ENCODE data around the gene SNAP29. TPM values are rescaled to one million over a fixed set of nuclear protein-coding genes. Genes with fewer than 3 reads are reported as not detected.

The SNAP29 gene
- total and polyA plus RNA-seq, 9 of the 15 experiments (the other 6 are each of a cell fraction or from before 2014, with no cell fraction given): 19.5 to 250 (median 75.9) TPM

DNA sequence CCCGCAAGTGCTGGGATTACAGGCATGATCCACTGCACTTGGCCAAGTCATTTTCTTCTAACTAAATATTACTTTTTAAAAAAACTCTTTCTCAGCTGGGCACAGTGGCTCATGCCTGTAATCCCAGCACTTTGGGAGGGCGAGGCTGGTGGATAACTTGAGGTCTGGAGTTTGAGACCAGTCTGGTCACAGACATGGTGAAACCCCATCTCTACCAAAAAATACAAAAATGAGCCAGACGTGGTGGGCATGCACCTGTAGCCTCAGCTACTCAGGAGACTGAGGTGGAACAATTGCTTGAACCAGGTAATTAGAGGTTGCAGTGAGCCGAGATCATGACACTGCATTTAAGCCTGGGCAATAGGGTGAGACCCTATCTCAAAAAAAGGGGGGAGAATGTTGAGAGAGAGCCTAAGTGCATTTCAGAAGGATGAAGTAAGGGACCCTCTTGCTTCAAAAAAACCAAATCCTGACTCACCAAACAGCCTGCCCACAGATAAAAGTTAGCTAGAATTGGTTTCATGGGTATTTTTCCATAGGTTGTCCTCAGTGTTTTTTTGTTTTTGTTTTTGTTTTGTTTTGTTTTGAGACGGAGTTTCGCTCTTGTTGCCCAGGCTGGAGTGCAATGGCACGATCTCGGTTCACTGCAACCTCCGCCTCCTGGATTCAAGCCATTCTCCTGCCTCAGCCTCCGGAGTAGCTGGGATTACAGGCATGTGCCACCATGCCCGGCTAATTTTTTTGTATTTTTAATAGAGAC, 77.2 kb downstream of the SNAP29 start (continued):
- TF ChIP-seq, protein P1, sequence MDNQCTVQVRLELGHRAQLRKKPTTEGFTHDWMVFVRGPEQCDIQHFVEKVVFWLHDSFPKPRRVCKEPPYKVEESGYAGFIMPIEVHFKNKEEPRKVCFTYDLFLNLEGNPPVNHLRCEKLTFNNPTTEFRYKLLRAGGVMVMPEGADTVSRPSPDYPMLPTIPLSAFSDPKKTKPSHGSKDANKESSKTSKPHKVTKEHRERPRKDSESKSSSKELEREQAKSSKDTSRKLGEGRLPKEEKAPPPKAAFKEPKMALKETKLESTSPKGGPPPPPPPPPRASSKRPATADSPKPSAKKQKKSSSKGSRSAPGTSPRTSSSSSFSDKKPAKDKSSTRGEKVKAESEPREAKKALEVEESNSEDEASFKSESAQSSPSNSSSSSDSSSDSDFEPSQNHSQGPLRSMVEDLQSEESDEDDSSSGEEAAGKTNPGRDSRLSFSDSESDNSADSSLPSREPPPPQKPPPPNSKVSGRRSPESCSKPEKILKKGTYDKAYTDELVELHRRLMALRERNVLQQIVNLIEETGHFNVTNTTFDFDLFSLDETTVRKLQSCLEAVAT (IDR thresholded peaks at IDR 0.05): 0 out of 4 replicates have a peak, but pooled peaks of 1 of the 2 experiments have one; percentile 54
- TF ChIP-seq, protein P2, sequence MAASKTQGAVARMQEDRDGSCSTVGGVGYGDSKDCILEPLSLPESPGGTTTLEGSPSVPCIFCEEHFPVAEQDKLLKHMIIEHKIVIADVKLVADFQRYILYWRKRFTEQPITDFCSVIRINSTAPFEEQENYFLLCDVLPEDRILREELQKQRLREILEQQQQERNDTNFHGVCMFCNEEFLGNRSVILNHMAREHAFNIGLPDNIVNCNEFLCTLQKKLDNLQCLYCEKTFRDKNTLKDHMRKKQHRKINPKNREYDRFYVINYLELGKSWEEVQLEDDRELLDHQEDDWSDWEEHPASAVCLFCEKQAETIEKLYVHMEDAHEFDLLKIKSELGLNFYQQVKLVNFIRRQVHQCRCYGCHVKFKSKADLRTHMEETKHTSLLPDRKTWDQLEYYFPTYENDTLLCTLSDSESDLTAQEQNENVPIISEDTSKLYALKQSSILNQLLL (CRISPR knock-in tag; IDR thresholded peaks at IDR 0.05; ENCODE audit: borderline replicate concordance): 0 out of 2 replicates have a peak, but pooled peaks have one; percentile 18
- TF ChIP-seq, protein P3, sequence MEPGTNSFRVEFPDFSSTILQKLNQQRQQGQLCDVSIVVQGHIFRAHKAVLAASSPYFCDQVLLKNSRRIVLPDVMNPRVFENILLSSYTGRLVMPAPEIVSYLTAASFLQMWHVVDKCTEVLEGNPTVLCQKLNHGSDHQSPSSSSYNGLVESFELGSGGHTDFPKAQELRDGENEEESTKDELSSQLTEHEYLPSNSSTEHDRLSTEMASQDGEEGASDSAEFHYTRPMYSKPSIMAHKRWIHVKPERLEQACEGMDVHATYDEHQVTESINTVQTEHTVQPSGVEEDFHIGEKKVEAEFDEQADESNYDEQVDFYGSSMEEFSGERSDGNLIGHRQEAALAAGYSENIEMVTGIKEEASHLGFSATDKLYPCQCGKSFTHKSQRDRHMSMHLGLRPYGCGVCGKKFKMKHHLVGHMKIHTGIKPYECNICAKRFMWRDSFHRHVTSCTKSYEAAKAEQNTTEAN (CRISPR knock-in tag; IDR thresholded peaks at IDR 0.05): peak; percentile 63; the same call in 1 of the 2 replicates
- peak; percentile 53; the same call in 1 of the 2 replicates for TF ChIP-seq NFE2 (IDR thresholded peaks at IDR 0.05; ENCODE audit: low read depth)
- TF ChIP-seq, protein P4, sequence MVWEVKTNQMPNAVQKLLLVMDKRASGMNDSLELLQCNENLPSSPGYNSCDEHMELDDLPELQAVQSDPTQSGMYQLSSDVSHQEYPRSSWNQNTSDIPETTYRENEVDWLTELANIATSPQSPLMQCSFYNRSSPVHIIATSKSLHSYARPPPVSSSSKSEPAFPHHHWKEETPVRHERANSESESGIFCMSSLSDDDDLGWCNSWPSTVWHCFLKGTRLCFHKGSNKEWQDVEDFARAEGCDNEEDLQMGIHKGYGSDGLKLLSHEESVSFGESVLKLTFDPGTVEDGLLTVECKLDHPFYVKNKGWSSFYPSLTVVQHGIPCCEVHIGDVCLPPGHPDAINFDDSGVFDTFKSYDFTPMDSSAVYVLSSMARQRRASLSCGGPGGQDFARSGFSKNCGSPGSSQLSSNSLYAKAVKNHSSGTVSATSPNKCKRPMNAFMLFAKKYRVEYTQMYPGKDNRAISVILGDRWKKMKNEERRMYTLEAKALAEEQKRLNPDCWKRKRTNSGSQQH (CRISPR knock-in tag; IDR thresholded peaks at IDR 0.05): peak; percentile 12; the same call in 1 of the 2 replicates
- TF ChIP-seq CSDE1 (IDR thresholded peaks at IDR 0.05): 0 out of 4 replicates have a peak, but pooled peaks of 1 of the 2 experiments have one; percentile 56
- TF ChIP-seq FOXK1 (CRISPR knock-in tag; IDR thresholded peaks at IDR 0.05; ENCODE audit: borderline replicate concordance): peak; percentile 84; the same call in 1 of the 2 replicates
- 0 out of 2 replicates have a peak, but pooled peaks have one; percentile 48 for TF ChIP-seq LARP7 (IDR thresholded peaks at IDR 0.05)
- TF ChIP-seq, protein P5, sequence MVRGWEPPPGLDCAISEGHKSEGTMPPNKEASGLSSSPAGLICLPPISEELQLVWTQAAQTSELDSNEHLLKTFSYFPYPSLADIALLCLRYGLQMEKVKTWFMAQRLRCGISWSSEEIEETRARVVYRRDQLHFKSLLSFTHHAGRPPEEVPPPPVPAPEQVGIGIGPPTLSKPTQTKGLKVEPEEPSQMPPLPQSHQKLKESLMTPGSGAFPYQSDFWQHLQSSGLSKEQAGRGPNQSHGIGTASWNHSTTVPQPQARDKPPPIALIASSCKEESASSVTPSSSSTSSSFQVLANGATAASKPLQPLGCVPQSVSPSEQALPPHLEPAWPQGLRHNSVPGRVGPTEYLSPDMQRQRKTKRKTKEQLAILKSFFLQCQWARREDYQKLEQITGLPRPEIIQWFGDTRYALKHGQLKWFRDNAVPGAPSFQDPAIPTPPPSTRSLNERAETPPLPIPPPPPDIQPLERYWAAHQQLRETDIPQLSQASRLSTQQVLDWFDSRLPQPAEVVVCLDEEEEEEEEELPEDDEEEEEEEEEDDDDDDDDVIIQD (CRISPR knock-in tag; IDR thresholded peaks at IDR 0.05): peak; percentile 11; the same call in 1 of the 2 replicates
- TF ChIP-seq MTA1 (IDR thresholded peaks at IDR 0.05; ENCODE audit: borderline replicate concordance): 0 out of 2 replicates have a peak, but pooled peaks have one; percentile 16
- 0 out of 2 replicates have a peak, but pooled peaks have one; percentile 28 for TF ChIP-seq TSC22D4 (tag; IDR thresholded peaks at IDR 0.05)
- 0 out of 2 replicates have a peak, but pooled peaks have one; percentile 21 for TF ChIP-seq MAFG (tag; conservative IDR thresholded peaks at IDR 0.05)
- TF ChIP-seq ZNF699 (CRISPR knock-in tag; IDR thresholded peaks at IDR 0.05; ENCODE audit: insufficient replicate concordance): peak; percentile 36
- TF ChIP-seq OTX1 (CRISPR knock-in tag; IDR thresholded peaks at IDR 0.05): peak; percentile 40; the same call in 1 of the 2 replicates
- TF ChIP-seq ZNF445 (CRISPR knock-in tag; IDR thresholded peaks at IDR 0.05; ENCODE audit: low read depth): peak; percentile 36; the same call in 1 of the 2 replicates
- TF ChIP-seq ELF4 (CRISPR knock-in tag; IDR thresholded peaks at IDR 0.05): 0 out of 2 replicates have a peak, but pooled peaks have one; percentile 36
- 0 out of 2 replicates have a peak, but pooled peaks have one; percentile 20 for TF ChIP-seq ZNF212 (CRISPR knock-in tag; IDR thresholded peaks at IDR 0.05)
